D721Med (cell line): ENCODE data around the gene TRMO.

Experiments
- DNase-seq: peaks from one replicate; pipeline ENCODE4 v3.0.0; 2011; ENCODE audit warnings: low spot score; ENCODE audit not compliant: insufficient read length
- FAIRE-seq: peaks from 2 replicates; lab custom pipeline; 2011; peaks lifted over from hg19 to GRCh38; lab: Jason Lieb, UNC
- CTCF ChIP-seq: IDR thresholded peaks from 2 replicates; pipeline ENCODE4 v1.5.1; 2012; ENCODE audit warnings: mild to moderate bottlenecking, control low read depth; ENCODE audit not compliant: insufficient read depth; ENCODE audit errors: missing control alignments

TRMO gene

GRCh38 chr9:97868859-97869258, 53.4 kb downstream of the TRMO start:
- FAIRE-seq = no peak
- TF ChIP-seq CTCF = no peak
- no peak for DNase-seq

DNA sequence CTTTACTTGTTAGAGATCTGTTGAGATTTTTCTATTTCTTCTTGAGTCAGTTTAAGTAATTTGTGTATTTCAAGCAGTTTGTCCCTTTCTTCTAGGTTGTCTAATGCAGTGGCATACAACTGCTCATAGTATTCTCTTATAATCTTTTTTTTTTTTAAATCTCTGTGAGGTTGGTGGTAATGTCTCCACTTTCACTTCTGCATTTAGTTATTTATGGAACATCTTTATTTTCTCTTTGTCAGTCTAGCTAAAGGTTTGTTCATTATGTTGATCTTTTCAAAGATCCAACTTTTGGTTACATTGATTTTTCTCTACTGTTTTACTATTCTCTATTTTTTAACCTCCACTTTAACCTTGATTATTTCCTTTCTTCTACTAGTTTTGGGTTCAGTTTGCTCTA, 55.5 kb downstream of the TRMO start:
- FAIRE-seq (no peak), DNase-seq (no peak)
- TF ChIP-seq CTCF = no peak

- DNase-seq (no peak), FAIRE-seq (no peak)
- TF ChIP-seq CTCF = no peak
These were observed 56.0 kb downstream of the TRMO start for GRCh38 chr9:97866300-97866699.

DNA sequence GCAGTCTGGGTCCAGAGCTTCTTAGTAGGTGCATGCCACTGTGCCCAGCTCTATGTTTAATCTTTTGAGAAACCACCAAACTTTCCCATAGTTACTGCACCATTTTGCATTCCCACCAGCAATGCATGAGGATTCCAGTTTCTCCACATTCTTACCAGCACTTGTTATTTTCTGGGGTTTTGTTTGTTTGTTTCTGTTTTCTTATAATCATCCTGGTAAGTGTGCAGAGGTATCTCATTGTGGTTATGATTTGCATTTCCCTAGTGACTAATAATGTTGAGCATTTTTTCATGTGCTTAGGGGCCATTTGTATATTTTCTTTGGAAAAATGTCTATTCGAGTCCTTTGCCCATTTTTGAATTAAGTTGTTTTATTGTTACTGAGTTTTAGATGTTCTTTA, 57.9 kb downstream of the TRMO start:
- FAIRE-seq (no peak), DNase-seq (no peak)
- TF ChIP-seq CTCF = no peak

DNA sequence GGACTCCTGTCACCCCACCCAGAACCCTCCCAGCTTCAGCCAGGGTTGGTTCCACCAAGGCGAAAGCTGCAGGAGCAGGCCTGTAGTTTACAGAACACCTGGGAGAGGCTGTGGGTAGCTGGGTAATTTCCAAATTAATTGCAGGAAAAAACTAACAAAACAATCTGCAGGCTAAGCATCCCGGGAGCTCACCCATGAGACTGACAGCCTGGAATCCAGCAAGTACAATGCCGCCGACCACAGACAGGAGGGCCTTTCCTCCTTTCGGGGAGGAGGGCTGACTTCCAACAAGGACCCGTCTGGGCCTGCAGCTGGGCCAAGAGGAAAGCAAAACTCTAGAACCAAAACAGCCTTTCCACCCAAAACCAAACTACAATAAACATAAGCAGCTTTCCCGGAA, 59.0 kb downstream of the TRMO start:
- no peak for FAIRE-seq
- TF ChIP-seq CTCF = no peak
- no peak for DNase-seq

GRCh38 chr9:97861148-97861475, 61.2 kb downstream of the TRMO start:
- FAIRE-seq (no peak), DNase-seq (no peak)
- TF ChIP-seq CTCF = no peak

DNA sequence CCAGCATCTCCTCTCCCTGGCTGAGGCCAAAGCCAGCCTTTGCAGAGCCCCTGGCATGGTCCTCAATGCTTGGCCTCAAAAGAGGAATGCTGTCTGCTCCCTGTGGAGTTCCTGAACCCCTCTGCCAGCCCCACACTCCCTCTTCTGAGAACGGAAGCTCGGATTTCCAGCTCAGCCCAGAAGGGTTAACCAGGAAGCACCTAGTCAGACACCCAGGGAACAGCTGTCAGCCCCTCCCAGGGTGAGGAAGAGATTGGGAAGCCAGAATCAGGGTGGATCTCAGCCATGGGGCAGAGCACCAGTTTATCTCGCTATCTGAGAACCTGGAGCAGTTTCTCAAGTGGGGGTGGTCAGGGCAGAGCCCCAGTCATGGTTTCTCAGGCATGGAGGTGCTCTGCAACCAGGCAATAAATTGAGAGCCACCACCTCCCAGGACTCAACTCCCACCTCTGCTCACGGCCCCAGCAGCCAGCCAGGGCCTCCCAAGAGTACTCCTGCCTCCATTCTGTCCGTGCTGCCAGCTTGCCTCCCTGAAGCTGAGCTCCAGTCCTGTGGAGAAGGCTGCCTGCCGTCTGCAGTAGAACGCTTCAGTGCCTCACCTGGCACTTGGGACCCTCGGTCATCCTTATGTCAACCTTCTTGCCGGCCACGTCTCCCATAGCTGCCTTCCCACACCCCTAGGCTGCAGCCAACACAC, 61.7 kb downstream of the TRMO start:
- FAIRE-seq (no peak), DNase-seq (no peak)
- TF ChIP-seq CTCF = no peak
